GM18907 (cell line): ENCODE data around the gene APOL1.
"Not testable (repeated sequence)": the region's sequence is repeated elsewhere in the genome, so short reads cannot be mapped to it uniquely, and the experiment has no call there.

ENCODE experiments used
- ATAC-seq: cut with Tn5 transposase; IDR thresholded peaks from one replicate; pipeline ENCODE4 v1.9.1; 2021; ENCODE audit warnings: mild to moderate bottlenecking, moderate library complexity; ENCODE audit not compliant: unreplicated experiment

APOL1 gene

DNA sequence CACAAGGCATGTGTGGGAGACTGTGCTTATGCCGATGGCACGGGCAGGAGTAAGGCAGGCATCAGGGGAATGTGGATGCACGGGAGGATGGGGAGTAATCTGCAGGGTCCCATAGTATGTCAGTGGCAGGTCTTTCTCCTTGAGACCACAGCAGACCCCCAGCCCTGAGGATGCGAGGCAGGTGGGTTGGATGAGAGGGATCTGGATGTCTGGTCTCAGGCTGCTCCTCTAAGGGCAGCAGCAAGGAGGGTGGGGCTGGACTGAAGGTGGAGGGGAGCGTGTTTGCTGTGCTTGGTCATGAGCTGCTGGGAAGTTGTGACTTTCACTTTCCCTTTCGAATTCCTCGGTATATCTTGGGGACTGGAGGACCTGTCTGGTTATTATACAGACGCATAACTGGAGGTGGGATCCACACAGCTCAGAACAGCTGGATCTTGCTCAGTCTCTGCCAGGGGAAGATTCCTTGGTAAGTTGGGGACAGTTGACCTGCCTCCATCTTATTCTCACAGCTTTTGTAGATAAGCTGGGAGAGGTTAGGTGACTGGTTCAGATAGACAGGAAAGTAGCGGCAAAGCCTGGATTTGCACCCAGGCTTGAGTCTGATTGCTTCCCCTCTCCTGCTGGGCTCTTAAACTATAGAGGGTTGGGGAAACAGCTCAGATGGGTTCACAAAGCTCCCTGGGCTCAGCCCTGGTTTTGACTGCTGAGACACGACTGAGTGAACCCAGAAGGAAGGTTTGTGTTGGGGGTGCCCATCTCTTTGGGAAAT, at the start of gene APOL1:
Gene APOL1 (plus strand): TSS at position 380 of the 769 bp plus-strand sequence. CDS start 1,823 bp downstream, outside the sequence.
- ATAC-seq, result peak; percentile 49

DNA sequence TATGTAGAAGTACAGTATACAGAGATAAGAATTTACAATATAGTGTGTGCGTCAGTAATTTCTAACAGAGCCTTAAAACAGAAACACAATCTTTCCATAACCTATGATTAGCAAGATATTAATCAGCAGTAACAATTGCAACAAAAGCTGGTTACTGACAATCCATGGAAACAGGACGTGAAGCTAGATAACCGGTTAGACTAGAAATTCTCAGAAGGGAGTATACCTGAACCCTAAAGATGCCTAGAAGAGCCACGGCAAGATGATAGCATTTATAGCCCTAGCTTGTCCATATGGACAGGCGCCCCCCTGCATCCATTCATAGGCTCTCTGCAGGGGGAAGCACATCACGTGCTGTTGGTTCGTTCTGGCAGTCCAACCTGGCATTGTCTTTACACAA, 49.5 kb upstream of the APOL1 start:
- ATAC-seq, result not testable (repeated sequence)

GRCh38 chr22:36204001-36204631, 48.8 kb upstream of the APOL1 start:
- ATAC-seq, result no peak

DNA sequence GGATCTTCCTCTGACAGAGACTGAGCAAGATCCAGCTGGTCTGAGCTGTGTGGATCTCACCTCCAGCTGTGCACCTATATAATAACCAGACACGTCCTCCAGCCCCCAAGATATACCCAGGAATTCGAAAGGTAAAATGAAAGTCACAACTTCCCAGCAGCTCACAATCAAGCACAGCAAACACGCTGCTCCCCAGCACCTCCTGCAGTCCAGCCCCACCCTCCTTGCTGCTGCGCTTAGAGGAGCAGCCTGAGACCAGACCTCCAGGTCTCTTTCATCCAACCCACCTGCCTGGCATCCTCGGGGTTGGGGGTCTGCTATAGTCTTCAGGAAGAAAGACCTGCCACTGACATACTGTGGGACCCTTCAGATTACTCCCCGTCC, 48.3 kb upstream of the APOL1 start:
- no peak for ATAC-seq

DNA sequence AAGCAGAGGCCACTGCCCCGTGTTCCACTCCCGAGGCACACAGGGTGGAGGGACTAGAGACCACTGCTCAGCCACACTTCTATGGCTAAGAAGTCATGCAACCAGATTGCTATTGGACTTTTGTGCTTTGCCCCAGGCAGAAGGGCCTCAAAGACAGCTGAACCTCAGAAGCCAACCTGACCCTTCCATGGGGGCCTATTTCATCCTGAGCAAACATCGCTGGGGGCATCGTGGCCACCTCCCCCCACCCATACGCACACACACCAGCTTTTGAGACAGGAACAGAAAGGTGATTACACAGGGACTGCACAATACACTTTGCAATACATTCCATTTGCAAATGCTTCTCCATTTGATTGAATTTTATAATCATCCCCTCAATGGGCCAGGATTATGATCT, 47.4 kb upstream of the APOL1 start:
- ATAC-seq, result not testable (repeated sequence)

GRCh38 chr22:36206255-36206654, 46.7 kb upstream of the APOL1 start:
- no peak for ATAC-seq

- no peak for ATAC-seq
Observed at GRCh38 chr22:36208162-36208765, 44.7 kb upstream of the APOL1 start.

- no peak for ATAC-seq
Observed at GRCh38 chr22:36208914-36209313, 44.0 kb upstream of the APOL1 start.

DNA sequence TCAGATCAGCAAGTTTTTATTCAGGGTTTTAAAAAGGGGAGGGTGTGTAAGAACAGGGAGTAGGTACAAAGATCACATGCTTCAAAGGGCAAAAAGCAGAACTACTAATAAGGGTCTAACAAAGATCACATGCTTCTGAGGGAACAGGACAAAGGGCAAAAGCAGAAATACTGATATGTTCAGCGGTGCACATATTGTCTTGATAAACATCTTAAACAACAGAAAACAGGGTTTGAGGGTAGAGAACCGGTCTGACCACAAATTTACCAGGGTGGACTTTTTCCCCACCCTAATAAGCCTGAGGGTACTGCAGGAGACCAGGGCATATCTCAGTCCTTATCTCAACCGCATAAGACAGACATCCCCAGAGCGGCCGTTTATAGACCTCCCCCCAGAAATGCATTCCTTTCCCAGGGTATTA, 43.4 kb upstream of the APOL1 start:
- not testable (repeated sequence) for ATAC-seq

- no peak for ATAC-seq
Observed at GRCh38 chr22:36210224-36210623, 42.7 kb upstream of the APOL1 start.

GRCh38 chr22:36211237-36211861, 41.6 kb upstream of the APOL1 start:
- no peak for ATAC-seq

- ATAC-seq, result no peak
Observed at GRCh38 chr22:36212901-36213300, 40.0 kb upstream of the APOL1 start.

- ATAC-seq, result no peak
Observed at GRCh38 chr22:36213586-36213985, 39.3 kb upstream of the APOL1 start.

- no peak for ATAC-seq
Observed at GRCh38 chr22:36215981-36216380, 37.0 kb upstream of the APOL1 start.

DNA sequence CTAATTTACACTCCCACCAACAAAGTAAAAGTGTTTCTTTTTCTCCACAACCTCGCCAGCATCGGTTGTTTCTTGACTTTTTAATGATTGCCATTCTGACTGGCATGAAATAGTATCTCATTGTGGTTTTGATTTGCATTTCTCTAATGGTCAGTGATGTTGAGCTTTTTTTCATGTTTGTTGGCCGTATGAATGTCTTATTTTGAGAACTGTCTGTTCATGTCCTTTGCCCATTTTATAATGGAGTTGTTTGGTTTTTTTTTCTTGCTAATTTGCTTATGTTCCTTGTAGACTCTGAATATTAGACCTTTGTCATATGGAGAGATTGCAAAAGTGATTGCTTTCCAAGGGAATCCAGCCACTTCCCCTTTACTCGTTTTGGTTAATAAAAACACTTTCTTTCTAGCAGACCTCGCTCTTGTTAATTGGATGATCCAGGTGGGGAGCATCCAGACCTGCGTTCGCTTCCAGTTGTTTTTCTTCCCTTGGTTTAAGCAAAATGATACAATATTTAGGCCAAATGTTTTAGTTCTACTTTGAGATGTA, 34.2 kb upstream of the APOL1 start:
- ATAC-seq, result no peak

DNA sequence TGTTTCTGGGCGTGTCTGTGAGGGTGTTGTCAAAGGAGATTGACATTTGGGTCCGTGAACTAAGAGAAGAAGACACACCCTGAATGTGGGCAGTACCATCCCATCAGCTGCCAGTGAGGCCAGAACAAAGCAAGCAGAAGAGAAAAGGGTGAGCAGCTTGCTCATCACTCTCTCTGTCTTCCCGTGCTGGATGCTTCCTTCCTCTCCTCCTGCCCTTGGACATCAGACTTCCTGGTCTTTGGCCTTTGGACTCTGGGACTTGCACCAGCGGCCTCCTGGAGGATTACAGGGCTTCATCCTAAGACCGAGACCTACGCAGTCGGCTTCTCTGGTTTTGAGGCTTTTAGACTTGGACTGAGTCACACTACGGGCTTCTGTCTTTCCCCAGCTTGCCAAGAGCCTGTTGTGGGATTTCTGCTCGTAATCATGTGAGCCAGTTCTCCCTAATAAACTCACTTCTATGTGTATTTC, 32.4 kb upstream of the APOL1 start:
- ATAC-seq, result no peak

DNA sequence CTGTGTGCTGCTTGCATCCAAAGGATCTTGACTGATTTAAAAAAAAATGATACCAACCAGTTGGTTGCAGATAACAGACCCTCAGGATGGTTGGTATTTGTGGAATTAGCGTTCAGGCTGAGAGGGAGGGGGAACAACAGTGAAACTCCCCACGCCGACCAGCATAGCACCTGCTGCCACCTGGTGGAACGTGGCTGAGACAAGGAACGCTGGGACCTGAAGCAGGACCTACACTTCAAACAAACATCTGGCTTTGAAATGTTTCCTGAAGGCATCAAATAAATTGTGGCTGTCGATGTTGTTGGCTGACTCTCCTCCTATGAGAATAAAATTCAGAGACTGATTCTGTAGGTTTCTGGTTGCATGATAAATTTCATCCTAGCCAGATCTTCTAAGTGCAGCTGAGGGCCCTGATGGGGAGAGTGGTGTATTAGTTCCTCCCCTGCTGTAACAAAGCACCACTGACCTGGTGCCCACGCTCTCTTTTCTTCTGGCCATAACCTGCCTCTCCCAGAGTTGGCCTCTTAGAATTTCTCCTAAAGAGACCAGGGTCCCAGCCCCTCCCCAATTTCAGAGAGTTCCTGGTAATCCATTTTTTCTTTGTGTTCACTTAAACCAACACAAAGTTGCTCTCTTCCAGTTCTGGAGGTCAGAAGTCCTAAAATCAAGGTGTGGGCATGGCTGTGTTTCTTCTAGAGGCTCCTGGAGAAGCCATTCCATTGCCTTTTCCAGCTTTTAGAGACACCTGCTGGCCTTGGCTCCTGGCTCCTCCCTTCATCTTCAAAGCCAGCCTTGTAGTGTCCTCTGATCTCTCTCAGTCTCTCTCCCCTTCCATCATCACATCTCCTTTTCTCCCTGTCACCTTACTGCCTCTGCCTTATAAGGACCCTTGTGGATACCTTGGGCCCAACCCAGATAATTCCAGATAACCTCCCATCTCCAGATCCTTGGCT, 30.9 kb upstream of the APOL1 start:
- no peak for ATAC-seq

DNA sequence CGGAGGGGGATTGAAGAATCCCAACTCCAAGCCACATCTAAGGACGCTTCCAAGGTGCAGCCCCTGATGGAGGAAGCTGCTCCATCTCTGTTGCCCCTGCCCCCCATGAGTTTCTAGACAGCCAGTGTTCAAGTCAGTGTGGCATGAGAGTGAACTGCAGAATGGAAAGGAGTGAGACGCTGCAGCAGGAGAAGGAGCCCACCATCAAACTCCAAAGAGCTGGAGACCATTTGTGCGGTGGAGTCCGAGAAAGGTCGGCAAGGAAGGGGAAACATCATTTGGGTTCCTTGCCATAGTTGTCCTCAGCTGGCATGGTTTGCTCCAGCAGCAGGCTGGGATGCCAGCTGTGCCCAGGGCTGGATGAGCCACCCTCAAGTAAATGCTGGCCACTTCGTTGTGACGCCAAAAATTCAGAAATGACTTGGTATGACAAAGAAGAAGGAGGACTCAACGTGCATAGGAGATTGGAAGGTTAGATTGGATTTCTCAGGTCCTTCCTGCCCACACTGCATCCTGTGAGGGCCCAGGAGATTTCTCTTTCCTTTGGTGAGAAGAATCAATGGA, 30.0 kb upstream of the APOL1 start:
- no peak for ATAC-seq

- no peak for ATAC-seq
Observed at GRCh38 chr22:36223504-36223903, 29.4 kb upstream of the APOL1 start.

DNA sequence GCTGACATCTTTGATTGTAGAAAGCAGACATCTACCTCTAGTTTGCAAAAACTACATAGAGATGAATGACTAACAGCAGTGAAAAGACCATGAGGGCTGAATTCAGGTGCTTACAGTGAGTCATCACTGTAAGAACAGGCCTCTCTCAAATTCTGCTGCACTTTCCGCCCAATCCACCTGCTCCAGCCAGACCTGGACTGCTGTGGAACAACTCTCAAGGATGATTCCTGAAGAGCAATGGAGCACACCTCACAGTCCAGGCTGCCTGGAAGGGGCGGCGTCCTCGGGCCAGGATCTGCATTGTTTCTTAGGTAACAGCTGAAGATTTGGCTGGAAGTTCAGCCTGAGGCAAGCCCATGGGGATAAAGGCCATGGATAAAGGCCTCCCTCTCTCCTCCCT, 28.7 kb upstream of the APOL1 start:
- no peak for ATAC-seq
